HG03097 (cell line): ENCODE data around the gene DEFB121.
"Not testable (repeated sequence)": the region's sequence is repeated elsewhere in the genome, so short reads cannot be mapped to it uniquely, and the experiment has no call there.

Experiments
- ATAC-seq: cut with Tn5 transposase; IDR thresholded peaks from one replicate; pipeline ENCODE4 v1.9.1; 2021; ENCODE audit not compliant: unreplicated experiment, low FRiP score

The DEFB121 gene

GRCh38 chr20:31364272-31364671, 41.7 kb downstream of the DEFB121 start:
- not testable (repeated sequence) for ATAC-seq

- ATAC-seq = no peak
Observed at GRCh38 chr20:31363295-31363694, 42.7 kb downstream of the DEFB121 start.

- ATAC-seq = no peak
Observed at GRCh38 chr20:31355981-31356380, 50.0 kb downstream of the DEFB121 start.
